Karpas-422 (cell line): ENCODE results near the gene MYZAP. TPM values are rescaled to one million over a fixed set of nuclear protein-coding genes. Genes with fewer than 3 reads are reported as not detected.
A peak's percentile ranks its signal among the peaks of the same experiment; 100 is the strongest.

ENCODE experiments used
- DNase-seq: peaks from one replicate; pipeline ENCODE4 v3.0.0-alpha.2; 2015
- H2AFZ ChIP-seq: fragments of 200-600 bp; sonication (generic); 2 replicates; pipeline ENCODE4 v1.6.1; 2014; ENCODE audit warnings: antibody characterized with exemption, low read length, mixed read lengths
- H3K27ac ChIP-seq: fragments of 200-600 bp; sonication (generic); 2 replicates; pipeline ENCODE4 v1.5.1; 2014; ENCODE audit warnings: mild to moderate bottlenecking, low read length, moderate library complexity
- H3K27me3 ChIP-seq: fragments of 200-600 bp; sonication (generic); 2 replicates; pipeline ENCODE4 v1.6.1; 2014; ENCODE audit warnings: low read length, mixed read lengths
- H3K36me3 ChIP-seq: fragments of 200-600 bp; sonication (generic); 2 replicates; pipeline ENCODE4 v1.6.1; 2014; ENCODE audit warnings: low read length, mixed read lengths; ENCODE audit not compliant: insufficient read depth
- H3K4me1 ChIP-seq: fragments of 200-600 bp; sonication (generic); 2 replicates; pipeline ENCODE4 v1.6.1; 2014; ENCODE audit warnings: mild to moderate bottlenecking, low read length, mixed read lengths
- H3K4me2 ChIP-seq: fragments of 200-600 bp; sonication (generic); 2 replicates; pipeline ENCODE4 v1.6.1; 2014; ENCODE audit warnings: low read length, low read depth, mild to moderate bottlenecking; ENCODE audit not compliant: poor library complexity, severe bottlenecking
- H3K4me3 ChIP-seq: fragments of 200-600 bp; sonication (generic); 2 replicates; pipeline ENCODE4 v1.5.1; 2014; ENCODE audit warnings: mild to moderate bottlenecking, antibody characterized with exemption, low read length, mixed read lengths
- H3K79me2 ChIP-seq: fragments of 200-600 bp; sonication (generic); 2 replicates; pipeline ENCODE4 v1.6.1; 2014; ENCODE audit warnings: mild to moderate bottlenecking, low read length, mixed read lengths
- H3K9ac ChIP-seq: fragments of 200-600 bp; sonication (generic); 2 replicates; pipeline ENCODE4 v1.6.0; 2014; ENCODE audit warnings: low read length
- H3K9me2 ChIP-seq: fragments of 200-600 bp; sonication (generic), shearing (Covaris generic); replicated peaks from 2 replicates; pipeline ENCODE4 v1.6.0; 2014; ENCODE audit warnings: mild to moderate bottlenecking, low read length, moderate library complexity; ENCODE audit not compliant: insufficient read depth
- H3K9me3 ChIP-seq: fragments of 300-700, 200-600 bp; sonication (generic); 2 replicates; pipeline ENCODE4 v1.6.1; 2014; ENCODE audit warnings: low read length, mixed read lengths
- H4K20me1 ChIP-seq: fragments of 200-600 bp; sonication (generic); 2 replicates; pipeline ENCODE4 v1.6.1; 2014; ENCODE audit warnings: mild to moderate bottlenecking, antibody characterized with exemption, low read length, low read depth; ENCODE audit not compliant: insufficient read depth
- total RNA-seq: library from RNA; depleted of rRNA; stranded (reverse); fragments of >200 nt; shearing (Covaris generic); gene quantifications from 2 replicates; pipeline ENCODE4 v1.2.3, GENCODE V29; 2014; ENCODE audit warnings: low replicate concordance

Gene MYZAP
- total RNA-seq, 1 experiment from 2014 or later = not detected

GRCh38 chr15:57557267-57557666 lies 34.4 kb upstream of the MYZAP start:
- H3K36me3 ChIP-seq = no peaks in the 10 kb centered on the region

GRCh38 chr15:57557810-57558209 lies 33.9 kb upstream of the MYZAP start:
- Histone ChIP-seq H3K27me3 (no peaks in the 10 kb centered on the region), H3K36me3 (no peaks in the 10 kb centered on the region), H3K4me2 (no peak overlapping the region), H4K20me1 (no peaks in the 10 kb centered on the region), H2AFZ (no peak overlapping the region), H3K9me3 (no peaks in the 10 kb centered on the region), H3K79me2 (no peaks in the 10 kb centered on the region), H3K9me2 (no peaks in the 10 kb centered on the region), H3K4me1 (no peaks in the 10 kb centered on the region), H3K9ac (no peak overlapping the region), H3K27ac (no peak overlapping the region), H3K4me3 (no peak overlapping the region)
- DNase-seq = no peak

More at GRCh38 chr15:57557267-57557666, 34.4 kb upstream of the MYZAP start:
- no peak overlapping the region for H3K9ac ChIP-seq
- H3K9me3 ChIP-seq = no peaks in the 10 kb centered on the region
- no peak for DNase-seq
- H3K4me2 ChIP-seq = no peak overlapping the region
- no peaks in the 10 kb centered on the region for H3K4me1 ChIP-seq
- no peaks in the 10 kb centered on the region for H3K9me2 ChIP-seq
- no peaks in the 10 kb centered on the region for H3K27me3 ChIP-seq
- H3K79me2 ChIP-seq = no peaks in the 10 kb centered on the region
- no peaks in the 10 kb centered on the region for H4K20me1 ChIP-seq
- H3K27ac ChIP-seq = no peak overlapping the region
- no peak overlapping the region for H3K4me3 ChIP-seq
- no peak overlapping the region for H2AFZ ChIP-seq

- Histone ChIP-seq H3K4me1 (no peaks in the 10 kb centered on the region), H3K9me3 (no peaks in the 10 kb centered on the region), H3K4me3 (no peak overlapping the region), H3K27ac (no peak overlapping the region), H3K27me3 (no peaks in the 10 kb centered on the region), H3K79me2 (no peaks in the 10 kb centered on the region), H3K4me2 (no peak overlapping the region), H4K20me1 (no peaks in the 10 kb centered on the region), H2AFZ (no peak overlapping the region), H3K9me2 (no peaks in the 10 kb centered on the region), H3K9ac (no peak overlapping the region), H3K36me3 (no peaks in the 10 kb centered on the region)
- DNase-seq = peak; percentile 86
These were observed 31.8 kb upstream of the MYZAP start for GRCh38 chr15:57559875-57560274.

- no peaks in the 10 kb centered on the region for H3K4me1 ChIP-seq
- H3K9me3 ChIP-seq = no peaks in the 10 kb centered on the region
- no peak overlapping the region for H3K9ac ChIP-seq
- no peaks in the 10 kb centered on the region for H4K20me1 ChIP-seq
- no peaks in the 10 kb centered on the region for H3K79me2 ChIP-seq
- DNase-seq = peak; percentile 81
- no peaks in the 10 kb centered on the region for H3K36me3 ChIP-seq
- no peak overlapping the region for H3K27ac ChIP-seq
- H3K9me2 ChIP-seq = no peaks in the 10 kb centered on the region
- H3K4me2 ChIP-seq = no peak overlapping the region
- H3K27me3 ChIP-seq = no peaks in the 10 kb centered on the region
- H3K4me3 ChIP-seq = no peak overlapping the region
- H2AFZ ChIP-seq = no peak overlapping the region
These were observed 30.5 kb upstream of the MYZAP start for GRCh38 chr15:57561041-57561711.

GRCh38 chr15:57562196-57562769 lies 29.4 kb upstream of the MYZAP start:
- H4K20me1 ChIP-seq = no peaks in the 10 kb centered on the region
- H3K27ac ChIP-seq = no peak overlapping the region
- H3K9me3 ChIP-seq = no peaks in the 10 kb centered on the region
- no peak overlapping the region for H3K4me2 ChIP-seq
- H3K36me3 ChIP-seq = no peaks in the 10 kb centered on the region
- H3K4me1 ChIP-seq = no peaks in the 10 kb centered on the region
- DNase-seq = no peak
- H2AFZ ChIP-seq = no peak overlapping the region
- no peaks in the 10 kb centered on the region for H3K9me2 ChIP-seq
- no peak overlapping the region for H3K4me3 ChIP-seq
- H3K79me2 ChIP-seq = no peaks in the 10 kb centered on the region
- H3K27me3 ChIP-seq = no peaks in the 10 kb centered on the region
- H3K9ac ChIP-seq = no peak overlapping the region

- DNase-seq = no peak
- Histone ChIP-seq H3K36me3 (no peaks in the 10 kb centered on the region), H3K9me3 (no peaks in the 10 kb centered on the region), H3K4me3 (no peak overlapping the region), H3K27ac (no peak overlapping the region), H3K4me1 (no peaks in the 10 kb centered on the region), H3K4me2 (no peak overlapping the region), H3K9ac (no peak overlapping the region), H3K79me2 (no peaks in the 10 kb centered on the region), H3K27me3 (no peaks in the 10 kb centered on the region), H3K9me2 (no peaks in the 10 kb centered on the region), H2AFZ (no peak overlapping the region), H4K20me1 (no peaks in the 10 kb centered on the region)
These were observed 28.3 kb upstream of the MYZAP start for GRCh38 chr15:57563416-57563815.

- H3K9me3 ChIP-seq = no peaks in the 10 kb centered on the region
- no peak overlapping the region for H3K4me2 ChIP-seq
- no peak for DNase-seq
- H3K36me3 ChIP-seq = no peaks in the 10 kb centered on the region
- H3K4me1 ChIP-seq = no peaks in the 10 kb centered on the region
- no peak overlapping the region for H3K9ac ChIP-seq
- H3K27ac ChIP-seq = no peak overlapping the region
- no peaks in the 10 kb centered on the region for H3K79me2 ChIP-seq
- no peaks in the 10 kb centered on the region for H3K27me3 ChIP-seq
- H4K20me1 ChIP-seq = no peaks in the 10 kb centered on the region
- no peak overlapping the region for H3K4me3 ChIP-seq
- H3K9me2 ChIP-seq = no peaks in the 10 kb centered on the region
- H2AFZ ChIP-seq = no peak overlapping the region
These were observed 26.4 kb upstream of the MYZAP start for GRCh38 chr15:57565311-57565710.

GRCh38 chr15:57566834-57567233 lies 24.9 kb upstream of the MYZAP start:
- no peak overlapping the region for H2AFZ ChIP-seq
- H3K27ac ChIP-seq = no peak overlapping the region
- no peaks in the 10 kb centered on the region for H3K9me3 ChIP-seq
- no peaks in the 10 kb centered on the region for H3K79me2 ChIP-seq
- no peaks in the 10 kb centered on the region for H3K27me3 ChIP-seq
- no peak overlapping the region for H3K4me2 ChIP-seq
- H4K20me1 ChIP-seq = no peaks in the 10 kb centered on the region
- no peaks in the 10 kb centered on the region for H3K4me1 ChIP-seq
- no peaks in the 10 kb centered on the region for H3K36me3 ChIP-seq
- DNase-seq = no peak
- no peak overlapping the region for H3K9ac ChIP-seq
- no peaks in the 10 kb centered on the region for H3K9me2 ChIP-seq
- H3K4me3 ChIP-seq = no peak overlapping the region
